Measurements from ENCODE around the gene ZNF681. TPM values are rescaled to one million over a fixed set of nuclear protein-coding genes. Genes with fewer than 3 reads are reported as not detected.
"Not testable (repeated sequence)": the region's sequence is repeated elsewhere in the genome, so short reads cannot be mapped to it uniquely, and the experiment has no call there.

ZNF681 gene
- total RNA-seq, result 0.30 TPM
- long read RNA-seq, result 0 reads

- intact Hi-C loops (cut with micrococcal nuclease), result no loop called here
- peak; percentile 95 for ATAC-seq
- peak; percentile 92 for DNase-seq
These were observed at the start of gene ZNF681 for GRCh38 chr19:23758187-23759074. Gene ZNF681 (minus strand): TSS chr19:23758891. CDS start chr19:23758749, 142 bp downstream.

- ATAC-seq (no peak), DNase-seq (no peak)
- intact Hi-C loops (cut with micrococcal nuclease), result no loop called here
These were observed 46.0 kb upstream of the ZNF681 start for GRCh38 chr19:23804676-23805075.

- intact Hi-C loops (cut with micrococcal nuclease), result no loop called here
- ATAC-seq (no peak), DNase-seq (no peak)
These were observed 43.6 kb upstream of the ZNF681 start for GRCh38 chr19:23802290-23802689.

- intact Hi-C loops (cut with micrococcal nuclease), result no loop called here
- DNase-seq, result no peak
- no peak for ATAC-seq
These were observed 43.1 kb upstream of the ZNF681 start for GRCh38 chr19:23801803-23802202.

- DNase-seq (no peak), ATAC-seq (no peak)
- intact Hi-C loops (cut with micrococcal nuclease), result no loop called here
These were observed 42.2 kb upstream of the ZNF681 start for GRCh38 chr19:23800868-23801267.

- intact Hi-C loops (cut with micrococcal nuclease), result no loop called here
- ATAC-seq, result no peak
These were observed 41.6 kb upstream of the ZNF681 start for GRCh38 chr19:23800271-23800670.

GRCh38 chr19:23799321-23799720 lies 40.6 kb upstream of the ZNF681 start:
- DNase-seq, result no peak
- intact Hi-C loops (cut with micrococcal nuclease), result no loop called here
- peak; percentile 70 for ATAC-seq

More at GRCh38 chr19:23800271-23800670, 41.6 kb upstream of the ZNF681 start:
- no peak for DNase-seq

GRCh38 chr19:23795462-23795861 lies 36.8 kb upstream of the ZNF681 start:
- no peak for DNase-seq
- ATAC-seq, result no peak
- intact Hi-C loops (cut with micrococcal nuclease), result no loop called here

GRCh38 chr19:23792784-23793183 lies 34.1 kb upstream of the ZNF681 start:
- no peak for ATAC-seq

GRCh38 chr19:23790641-23791488 lies 32.2 kb upstream of the ZNF681 start:
- ATAC-seq (no peak), DNase-seq (no peak)
- intact Hi-C loops (cut with micrococcal nuclease), result no loop called here

More at GRCh38 chr19:23792784-23793183, 34.1 kb upstream of the ZNF681 start:
- intact Hi-C loops (cut with micrococcal nuclease), result no loop called here
- no peak for DNase-seq

- DNase-seq (no peak), ATAC-seq (no peak)
- intact Hi-C loops (cut with micrococcal nuclease), result no loop called here
These were observed 30.6 kb upstream of the ZNF681 start for GRCh38 chr19:23789246-23789645.

- ATAC-seq, result no peak
- no peak for DNase-seq
- intact Hi-C loops (cut with micrococcal nuclease), result no loop called here
These were observed 29.7 kb upstream of the ZNF681 start for GRCh38 chr19:23788411-23788810.

- ATAC-seq, result no peak
- intact Hi-C loops (cut with micrococcal nuclease), result no loop called here
These were observed 28.4 kb upstream of the ZNF681 start for GRCh38 chr19:23787106-23787505.

GRCh38 chr19:23785982-23786381 lies 27.3 kb upstream of the ZNF681 start:
- DNase-seq (no peak), ATAC-seq (no peak)
- intact Hi-C loops (cut with micrococcal nuclease), result no loop called here

More at GRCh38 chr19:23787106-23787505, 28.4 kb upstream of the ZNF681 start:
- DNase-seq, result no peak

GRCh38 chr19:23784274-23784673 lies 25.6 kb upstream of the ZNF681 start:
- DNase-seq (no peak), ATAC-seq (no peak)
- intact Hi-C loops (cut with micrococcal nuclease), result no loop called here

GRCh38 chr19:23783636-23784035 lies 24.9 kb upstream of the ZNF681 start:
- DNase-seq, result no peak
- ATAC-seq, result no peak
- intact Hi-C loops (cut with micrococcal nuclease), result no loop called here

- intact Hi-C loops (cut with micrococcal nuclease), result no loop called here
- ATAC-seq (no peak), DNase-seq (no peak)
These were observed 21.0 kb upstream of the ZNF681 start for GRCh38 chr19:23779645-23780044.

GRCh38 chr19:23778566-23778965 lies 19.9 kb upstream of the ZNF681 start:
- intact Hi-C loops (cut with micrococcal nuclease), result no loop called here
- DNase-seq (no peak), ATAC-seq (no peak)

- ATAC-seq; intact Hi-C loops (cut with micrococcal nuclease); DNase-seq: not testable (repeated sequence)
These were observed 19.3 kb upstream of the ZNF681 start for GRCh38 chr19:23778036-23778435.

- no peak for ATAC-seq
- intact Hi-C loops (cut with micrococcal nuclease), result no loop called here
- no peak for DNase-seq
These were observed 18.5 kb upstream of the ZNF681 start for GRCh38 chr19:23777216-23777615.
